Measurements from ENCODE around the gene EPHA5.

- TF ChIP-seq POLR2AphosphoS5 (IDR thresholded peaks at IDR 0.05; ENCODE audit: low read depth, low read length), result no peak
- TF ChIP-seq POLR2A (IDR thresholded peaks at IDR 0.05; ENCODE audit: low read depth, low read length), result no peak
- TF ChIP-seq TAF1 (IDR thresholded peaks at IDR 0.05; ENCODE audit: borderline replicate concordance, low read depth, low read length), result no peak
Measured at GRCh38 chr4:65498606-65499005, 171.7 kb downstream of the EPHA5 start.

All from GM12892 (cell line).